Brain microvascular endothelial cell (primary cell): Measurements from ENCODE around the gene VPS37D.

Experiments used
- DNase-seq: peaks from one replicate; pipeline ENCODE4 v3.0.0-alpha.2; 2020
- H3K27ac ChIP-seq: fragments of 250-450 bp; sonication (Bioruptor Pico); 2 replicates; pipeline ENCODE4 v1.5.1; 2020; ENCODE audit warnings: mild to moderate bottlenecking, moderate library complexity
- H3K27me3 ChIP-seq: fragments of 250-450 bp; sonication (Bioruptor Pico); replicated peaks from 2 replicates; pipeline ENCODE4 v1.5.1; 2020; ENCODE audit warnings: mild to moderate bottlenecking
- H3K36me3 ChIP-seq: fragments of 250-450 bp; sonication (Bioruptor Pico); replicated peaks from 2 replicates; pipeline ENCODE4 v1.5.1; 2020; ENCODE audit warnings: mild to moderate bottlenecking
- H3K4me3 ChIP-seq: 2 replicates; pipeline ENCODE4 v1.5.1; 2011; ENCODE audit warnings: low read depth, mild to moderate bottlenecking, control low read depth, low read length, moderate library complexity
- in situ Hi-C: cut with HindIII; loops from 2 replicates; pipeline ENCODE4 v1.10.0; 2017; ENCODE audit warnings: low sequenced_read_pairs, low pct_ligation_motif_present
- TF ChIP-seq, protein P1 (sequence below): IDR thresholded peaks from 2 replicates; pipeline ENCODE4 v1.5.1; 2011; ENCODE audit warnings: low read depth, mild to moderate bottlenecking, moderate library complexity, low read length, control low read depth, inconsistent platforms; ENCODE audit errors: missing control alignments

Gene VPS37D

DNA sequence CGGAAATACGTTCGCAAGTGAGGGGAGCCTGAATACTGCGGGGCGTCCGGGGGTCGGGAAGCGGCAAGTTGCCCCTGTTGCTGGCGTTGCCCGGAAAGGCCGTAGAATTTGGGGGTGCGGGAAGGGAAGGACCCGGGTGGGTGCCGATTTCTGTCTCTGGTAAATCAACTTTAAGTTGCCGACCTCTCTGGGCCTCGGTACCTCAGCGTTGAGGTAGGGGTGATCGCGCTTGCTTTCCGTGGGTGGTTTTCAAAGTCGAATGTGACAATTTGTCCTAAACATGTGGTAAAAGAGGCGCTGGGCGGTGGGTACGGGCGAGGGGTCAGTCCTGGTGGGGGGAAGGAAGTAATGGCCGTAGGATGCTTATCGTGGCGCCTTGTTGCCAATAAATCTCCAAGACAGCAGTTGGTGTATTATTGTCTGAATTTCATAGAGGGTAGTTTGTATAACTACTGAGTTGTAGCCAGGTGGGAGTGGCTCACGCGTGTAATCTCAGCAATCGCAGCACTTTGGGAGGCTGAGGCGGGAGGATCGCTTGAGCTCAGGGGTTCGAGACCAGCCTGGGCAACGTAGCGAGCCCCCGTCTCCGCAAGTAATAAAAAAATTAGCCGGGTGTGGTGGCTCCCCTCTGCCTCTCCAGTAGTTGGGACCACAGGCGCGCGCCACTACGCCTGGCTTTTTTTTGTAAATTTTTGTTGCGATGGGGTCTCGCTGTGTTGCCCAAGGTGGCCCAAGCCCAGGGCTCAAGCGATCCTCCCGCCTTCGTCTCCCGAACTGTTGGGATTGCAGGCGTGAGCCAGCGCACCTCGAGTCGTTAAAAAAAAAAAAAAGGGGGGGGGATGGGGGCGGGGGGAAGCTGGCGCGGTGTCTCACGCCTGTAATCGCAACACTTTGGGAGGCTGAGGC, 16.4 kb downstream of the VPS37D start:
- H3K27ac ChIP-seq = peak overlapping the region; percentile 94
- in situ Hi-C loops = no loop called here
- peaks cover 23% of the 10 kb centered on the region for H3K36me3 ChIP-seq
- no peak for DNase-seq
- H3K4me3 ChIP-seq = peak overlapping the region; percentile 95
- TF ChIP-seq, protein P1, sequence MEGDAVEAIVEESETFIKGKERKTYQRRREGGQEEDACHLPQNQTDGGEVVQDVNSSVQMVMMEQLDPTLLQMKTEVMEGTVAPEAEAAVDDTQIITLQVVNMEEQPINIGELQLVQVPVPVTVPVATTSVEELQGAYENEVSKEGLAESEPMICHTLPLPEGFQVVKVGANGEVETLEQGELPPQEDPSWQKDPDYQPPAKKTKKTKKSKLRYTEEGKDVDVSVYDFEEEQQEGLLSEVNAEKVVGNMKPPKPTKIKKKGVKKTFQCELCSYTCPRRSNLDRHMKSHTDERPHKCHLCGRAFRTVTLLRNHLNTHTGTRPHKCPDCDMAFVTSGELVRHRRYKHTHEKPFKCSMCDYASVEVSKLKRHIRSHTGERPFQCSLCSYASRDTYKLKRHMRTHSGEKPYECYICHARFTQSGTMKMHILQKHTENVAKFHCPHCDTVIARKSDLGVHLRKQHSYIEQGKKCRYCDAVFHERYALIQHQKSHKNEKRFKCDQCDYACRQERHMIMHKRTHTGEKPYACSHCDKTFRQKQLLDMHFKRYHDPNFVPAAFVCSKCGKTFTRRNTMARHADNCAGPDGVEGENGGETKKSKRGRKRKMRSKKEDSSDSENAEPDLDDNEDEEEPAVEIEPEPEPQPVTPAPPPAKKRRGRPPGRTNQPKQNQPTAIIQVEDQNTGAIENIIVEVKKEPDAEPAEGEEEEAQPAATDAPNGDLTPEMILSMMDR = no peak
- no peaks in the 10 kb centered on the region for H3K27me3 ChIP-seq

DNA sequence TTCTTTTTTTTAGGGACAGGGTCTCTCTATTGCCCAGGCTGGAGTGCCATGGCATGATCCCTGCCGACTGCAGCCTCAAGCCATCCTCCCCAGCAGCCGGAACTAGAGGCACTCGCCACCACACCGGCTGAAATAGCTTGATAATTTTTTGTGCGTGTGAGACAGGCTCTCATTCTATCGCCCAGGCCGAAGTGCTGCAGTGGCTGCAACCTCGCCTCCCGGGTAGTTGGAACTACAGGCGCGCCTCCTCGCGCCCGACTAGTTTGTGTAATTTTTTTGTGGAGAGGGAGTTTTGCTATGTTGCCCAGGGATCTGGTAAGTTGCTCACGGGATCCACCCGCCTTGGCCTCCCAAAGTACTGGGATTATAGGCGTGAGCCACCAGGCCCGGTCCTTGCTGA, 17.7 kb downstream of the VPS37D start:
- H3K4me3 ChIP-seq = no peak overlapping the region
- no peak overlapping the region for H3K27ac ChIP-seq
- no peak for DNase-seq

DNA sequence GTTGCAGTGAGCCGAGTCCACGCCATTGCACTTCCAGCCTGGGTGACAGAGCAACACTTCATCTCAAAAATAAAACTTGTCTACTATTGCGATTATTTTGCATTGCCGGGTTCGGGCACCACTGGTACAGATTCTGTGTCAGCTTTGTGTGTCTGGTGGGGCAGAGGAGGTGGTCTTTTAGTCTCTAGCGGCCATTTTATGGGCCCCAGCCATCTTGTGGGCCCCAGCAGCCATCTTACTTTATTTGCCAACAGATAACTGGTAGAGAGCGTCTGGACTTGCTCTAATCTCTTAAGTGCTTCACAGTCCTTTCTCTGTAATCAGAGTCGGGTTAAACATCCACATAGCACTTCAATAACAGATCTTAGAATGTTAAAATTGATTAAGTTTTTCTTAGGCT, 20.7 kb downstream of the VPS37D start:
- in situ Hi-C loops = no loop called here
- Histone ChIP-seq H3K4me3 (no peak overlapping the region), H3K36me3 (peaks cover 43% of the 10 kb centered on the region), H3K27me3 (no peaks in the 10 kb centered on the region), H3K27ac (no peak overlapping the region)
- TF ChIP-seq, protein P1 = no peak
- no peak for DNase-seq

More for the DNA sequence above, 17.7 kb downstream of the VPS37D start:
- in situ Hi-C loops = no loop called here
- TF ChIP-seq, protein P1 = no peak
- peaks cover 34% of the 10 kb centered on the region for H3K36me3 ChIP-seq
- H3K27me3 ChIP-seq = no peaks in the 10 kb centered on the region

DNA sequence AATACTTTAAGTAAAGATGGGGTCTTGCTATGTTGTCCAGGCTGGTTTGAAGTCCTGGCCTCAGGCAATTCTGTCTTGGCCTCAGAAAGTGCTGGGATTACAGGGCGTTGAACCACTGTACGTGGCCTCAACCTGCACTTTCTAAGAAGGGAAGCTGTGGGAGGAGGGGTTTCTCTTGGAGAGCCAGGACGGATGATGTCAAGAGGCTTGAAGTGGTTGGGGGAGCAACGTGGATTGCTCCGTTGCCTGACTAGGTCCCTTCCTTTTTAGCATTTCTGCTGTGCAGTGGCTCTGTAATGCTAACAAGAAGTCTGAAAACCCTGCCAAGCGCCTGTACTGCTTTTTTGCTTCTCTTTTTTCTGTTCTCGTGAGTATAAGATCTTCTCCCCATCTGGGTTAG, 23.0 kb downstream of the VPS37D start:
- TF ChIP-seq, protein P1 = no peak
- Histone ChIP-seq H3K27ac (no peak overlapping the region), H3K36me3 (peaks cover 53% of the 10 kb centered on the region), H3K27me3 (no peaks in the 10 kb centered on the region), H3K4me3 (no peak overlapping the region)
- no peak for DNase-seq
- in situ Hi-C loops = no loop called here

DNA sequence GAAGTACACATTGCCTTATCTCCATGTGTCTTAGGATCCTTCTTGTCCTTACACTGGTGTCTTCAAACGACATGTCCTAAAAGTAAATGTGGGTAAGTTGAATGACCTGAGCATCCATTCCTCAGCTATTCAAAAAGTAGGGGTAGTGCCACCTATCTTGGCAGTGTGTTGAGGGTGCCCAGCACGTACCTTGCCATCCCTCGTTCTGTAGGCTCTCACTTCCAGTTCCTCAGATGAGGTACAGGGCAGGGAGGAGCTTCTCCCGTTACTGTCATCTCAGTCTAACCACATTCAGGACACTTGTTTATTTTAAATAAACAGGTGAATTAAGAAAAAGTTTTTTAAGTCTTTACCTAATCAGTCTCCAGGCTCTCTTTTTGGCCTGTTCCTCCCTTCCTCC, 28.7 kb downstream of the VPS37D start:
- no peaks in the 10 kb centered on the region for H3K27me3 ChIP-seq
- DNase-seq = no peak
- TF ChIP-seq, protein P1 = no peak
- no peak overlapping the region for H3K4me3 ChIP-seq
- peaks cover 55% of the 10 kb centered on the region for H3K36me3 ChIP-seq
- H3K27ac ChIP-seq = no peak overlapping the region
- in situ Hi-C loops = no loop called here
